Measurements from ENCODE around the gene PTGDR2.
A peak's percentile ranks its signal among the peaks of the same experiment; 100 is the strongest.
"Not testable (repeated sequence)": the region's sequence is repeated elsewhere in the genome, so short reads cannot be mapped to it uniquely, and the experiment has no call there.

Gene PTGDR2

GRCh38 chr11:60825118-60825517, 30.6 kb downstream of the PTGDR2 start:
- DNase-seq (ENCODE audit: low read depth, low spot score), result no peak
- H3K4me3 ChIP-seq (ENCODE audit: low read length), result no peak overlapping the region

DNA sequence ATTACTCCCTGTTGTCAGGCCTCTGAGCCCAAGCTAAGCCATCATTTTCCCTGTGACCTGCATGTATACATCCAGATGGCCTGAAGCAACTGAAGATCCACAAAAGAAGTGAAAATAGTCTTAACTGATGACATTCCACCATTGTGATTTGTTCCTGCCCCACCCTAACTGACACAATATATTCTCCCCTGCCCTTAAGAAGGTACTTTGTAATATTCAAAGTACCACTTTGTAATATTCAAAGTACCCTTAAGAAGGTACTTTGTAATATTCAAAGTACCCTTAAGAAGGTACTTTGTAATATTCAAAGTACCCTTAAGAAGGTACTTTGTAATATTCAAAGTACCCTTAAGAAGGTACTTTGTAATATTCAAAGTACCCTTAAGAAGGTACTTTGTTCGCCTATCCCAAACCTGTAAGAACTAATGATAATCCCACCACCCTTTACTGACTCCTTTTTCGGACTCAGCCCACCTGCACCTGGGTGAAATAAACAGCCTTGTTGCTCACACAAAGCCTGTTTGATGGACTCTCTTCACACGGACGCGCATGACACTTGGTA, 31.9 kb downstream of the PTGDR2 start:
- not testable (repeated sequence) for DNase-seq (ENCODE audit: low read depth, low spot score)

DNA sequence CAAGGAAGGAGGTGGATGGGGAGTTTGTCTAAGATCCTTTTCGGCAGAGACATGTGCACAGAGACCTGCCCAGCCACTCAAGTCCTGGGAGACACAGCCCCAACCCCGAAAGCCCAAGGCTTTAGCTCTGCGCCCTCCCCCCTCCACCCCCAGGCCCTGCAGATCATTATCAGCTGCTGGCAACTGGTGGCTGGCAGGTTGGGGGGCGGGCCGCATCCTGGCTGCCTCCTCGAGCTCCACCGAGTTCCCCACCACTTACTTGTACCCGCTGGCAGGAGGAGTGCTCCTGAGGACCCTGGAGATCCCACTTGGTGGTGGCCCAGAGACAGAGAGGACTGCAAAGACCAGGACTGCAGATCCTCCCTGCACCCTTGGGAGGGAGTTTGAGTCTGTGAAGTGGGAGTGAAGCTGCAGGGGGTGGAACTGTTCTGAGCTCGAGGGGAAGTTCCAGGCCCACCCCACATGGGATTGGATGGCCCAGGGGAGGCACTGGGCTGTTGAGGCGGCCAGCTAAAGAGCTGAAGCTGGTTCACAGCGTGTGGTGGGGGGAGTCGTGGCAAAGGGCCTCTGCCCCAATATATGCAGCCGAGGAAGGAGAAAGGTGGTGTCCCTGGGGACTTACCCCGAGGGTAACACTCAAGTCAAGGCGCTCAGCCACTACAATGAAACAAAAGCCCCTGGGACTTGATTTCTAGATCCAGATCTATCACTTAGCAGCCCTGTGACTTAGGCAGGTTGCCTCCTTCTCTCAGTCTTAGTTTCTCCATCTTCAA, 33.7 kb downstream of the PTGDR2 start:
- no peak for DNase-seq (ENCODE audit: low read depth, low spot score)
- no peak overlapping the region for H3K4me3 ChIP-seq (ENCODE audit: low read length)

More for the DNA sequence above, 31.9 kb downstream of the PTGDR2 start:
- H3K4me3 ChIP-seq (ENCODE audit: low read length), result not testable (repeated sequence)

DNA sequence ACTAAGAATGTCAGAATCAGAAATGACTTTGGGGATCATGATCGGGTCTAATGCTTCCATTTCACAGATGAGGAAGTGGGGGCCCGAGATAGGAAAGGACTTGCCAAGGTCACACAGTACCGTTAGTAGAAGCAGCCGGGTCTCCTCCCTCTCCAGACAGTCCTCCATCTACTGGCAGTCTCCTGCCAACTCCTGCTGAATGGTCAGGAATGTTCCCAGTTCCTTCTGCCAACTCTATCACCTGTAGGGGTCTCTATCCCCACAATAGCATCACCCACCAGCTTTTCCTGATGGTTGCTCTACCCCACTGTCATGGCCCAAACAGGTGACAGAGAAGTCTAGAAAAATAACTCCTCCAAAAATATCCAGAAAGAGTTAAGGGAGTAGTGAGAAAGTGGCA, 37.7 kb downstream of the PTGDR2 start:
- no peak overlapping the region for H3K4me3 ChIP-seq (ENCODE audit: low read length)
- DNase-seq (ENCODE audit: low read depth, low spot score), result no peak

DNA sequence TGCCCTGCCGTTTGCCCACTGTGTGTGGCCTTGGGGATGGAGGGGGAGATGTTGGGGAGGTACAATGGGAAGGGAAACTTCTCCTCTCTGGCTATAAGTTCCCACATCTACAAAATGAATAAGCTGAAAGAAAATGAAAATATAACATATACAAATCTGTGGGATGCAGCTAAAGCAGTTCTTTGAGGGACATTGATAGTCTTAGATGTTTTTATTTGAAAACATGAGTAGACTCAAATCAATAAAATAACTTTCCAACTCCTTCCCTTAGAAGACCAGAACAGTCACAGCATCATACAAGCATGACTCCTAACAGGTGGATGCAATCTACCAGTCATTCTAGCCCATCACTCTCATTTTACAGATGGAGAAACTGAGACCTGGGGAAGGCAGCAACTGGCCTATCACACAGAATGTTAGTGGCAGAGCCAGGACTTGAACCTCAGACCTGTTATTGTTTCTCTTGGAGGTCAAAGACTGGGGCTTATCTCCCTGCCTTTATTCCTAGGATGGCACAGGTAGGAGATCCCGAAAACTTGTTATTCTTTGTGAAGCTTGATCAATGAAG, 39.1 kb downstream of the PTGDR2 start:
- no peak for DNase-seq (ENCODE audit: low read depth, low spot score)
- H3K4me3 ChIP-seq (ENCODE audit: low read length), result no peak overlapping the region

GRCh38 chr11:60814112-60814511, 41.6 kb downstream of the PTGDR2 start:
- H3K4me3 ChIP-seq (ENCODE audit: low read length), result no peak overlapping the region
- no peak for DNase-seq (ENCODE audit: low read depth, low spot score)

- no peak for DNase-seq (ENCODE audit: low read depth, low spot score)
- H3K4me3 ChIP-seq (ENCODE audit: low read length), result no peak overlapping the region
Measured at GRCh38 chr11:60813324-60813723, 42.4 kb downstream of the PTGDR2 start.

DNA sequence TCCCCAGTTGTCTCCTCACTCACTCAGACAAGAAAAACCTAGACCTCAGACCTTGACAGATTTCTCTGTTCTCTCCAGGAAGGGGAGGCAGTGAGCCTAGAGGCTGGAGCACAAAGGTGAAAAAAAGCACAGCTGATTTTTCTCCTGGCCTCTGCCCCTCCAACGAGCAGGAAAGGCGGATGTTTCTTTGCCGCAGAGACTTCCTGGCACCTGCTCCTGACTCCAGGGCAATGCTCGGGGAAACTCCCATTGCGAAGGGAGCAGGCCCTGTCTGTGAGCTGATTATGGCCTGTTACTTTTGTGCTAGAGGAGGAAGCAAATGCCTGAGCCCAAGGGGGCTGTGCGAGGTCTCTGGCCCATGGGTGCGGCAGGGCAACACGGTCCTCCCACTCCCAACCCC, 45.2 kb downstream of the PTGDR2 start:
- peak; percentile 18 for DNase-seq (ENCODE audit: low read depth, low spot score)
- H3K4me3 ChIP-seq (ENCODE audit: low read length), result no peak overlapping the region

- DNase-seq (ENCODE audit: low read depth, low spot score), result no peak
- no peak overlapping the region for H3K4me3 ChIP-seq (ENCODE audit: low read length)
Measured at GRCh38 chr11:60810151-60810550, 45.6 kb downstream of the PTGDR2 start.

DNA sequence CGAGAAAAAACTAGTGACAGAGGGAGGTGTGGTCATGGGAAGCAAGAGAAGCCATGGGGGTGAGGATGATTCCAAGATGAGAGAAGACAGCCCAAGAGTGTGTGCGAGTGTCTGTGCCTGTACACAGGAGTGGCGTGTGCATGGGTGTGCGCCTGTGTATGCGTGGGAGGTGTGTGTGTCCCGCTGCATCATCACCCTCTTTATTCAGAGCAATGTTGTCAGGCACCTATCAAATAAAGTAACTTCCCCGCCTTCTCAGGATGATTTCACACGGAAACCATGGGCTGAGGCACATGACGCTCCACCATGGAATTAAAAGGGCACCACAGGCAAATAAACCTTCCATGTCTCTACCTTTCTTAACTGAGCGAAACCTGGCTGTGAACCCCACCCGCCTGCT, 46.1 kb downstream of the PTGDR2 start:
- no peak overlapping the region for H3K4me3 ChIP-seq (ENCODE audit: low read length)
- DNase-seq (ENCODE audit: low read depth, low spot score), result no peak

DNA sequence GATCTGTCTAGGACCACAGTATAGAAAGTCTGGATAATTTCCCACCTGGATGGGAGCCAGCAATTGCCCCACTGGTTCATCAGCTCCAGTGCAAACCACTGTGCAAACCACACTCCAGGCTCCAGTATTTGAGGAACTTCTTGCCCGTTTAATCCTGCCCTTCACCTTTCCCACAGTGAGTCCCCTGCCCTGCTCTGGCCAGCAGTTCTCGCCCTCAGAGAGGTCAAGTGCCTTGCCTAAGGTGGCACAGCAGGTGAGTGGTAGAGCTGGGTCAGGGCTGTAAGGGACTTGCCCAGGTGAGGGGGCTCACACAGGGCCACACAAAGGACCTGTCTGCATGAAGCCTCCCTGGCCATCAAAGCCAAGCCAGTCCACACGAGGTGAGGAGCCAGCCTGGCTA, 46.5 kb downstream of the PTGDR2 start:
- H3K4me3 ChIP-seq (ENCODE audit: low read length), result no peak overlapping the region
- no peak for DNase-seq (ENCODE audit: low read depth, low spot score)

GRCh38 chr11:60803273-60803936, 52.3 kb downstream of the PTGDR2 start:
- DNase-seq (ENCODE audit: low read depth, low spot score), result no peak
- H3K4me3 ChIP-seq (ENCODE audit: low read length), result no peak overlapping the region

DNA sequence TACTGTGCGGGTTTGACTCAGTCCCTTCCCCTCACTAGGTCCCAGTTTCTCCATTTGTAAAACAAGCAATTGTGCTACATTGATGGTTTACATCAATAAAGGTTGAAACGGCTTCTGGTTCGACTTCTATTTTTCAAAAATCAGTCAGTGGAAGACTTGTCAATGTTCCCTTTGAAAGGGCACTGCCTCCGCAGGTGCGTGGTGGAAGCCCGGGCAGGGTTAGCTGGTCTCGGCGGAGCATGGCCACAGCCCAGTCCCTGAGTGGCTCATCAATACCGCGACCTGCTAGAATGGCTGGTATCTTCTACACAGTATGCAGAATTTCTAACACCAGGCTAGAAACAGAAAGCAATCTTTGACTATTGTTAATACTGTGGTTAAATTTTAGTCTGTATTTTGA, 54.6 kb downstream of the PTGDR2 start:
- no peak overlapping the region for H3K4me3 ChIP-seq (ENCODE audit: low read length)
- no peak for DNase-seq (ENCODE audit: low read depth, low spot score)

Data from Jurkat, Clone E6-1 (cell line).